NCI-H128 (cell line): Measurements from ENCODE around the gene STK24.

Experiments
- DNase-seq: peaks from one replicate; lab custom pipeline; 2025; ENCODE audit not compliant: unreplicated experiment; lab: John Stamatoyannopoulos, UW

Gene STK24

GRCh38 chr13:98493042-98493712 lies 83.7 kb downstream of the STK24 start:
- no peak for DNase-seq

GRCh38 chr13:98492335-98493041 lies 84.4 kb downstream of the STK24 start:
- DNase-seq: no peak

GRCh38 chr13:98490866-98491265 lies 86.0 kb downstream of the STK24 start:
- no peak for DNase-seq

- DNase-seq: no peak
Measured at GRCh38 chr13:98490195-98490836, 86.6 kb downstream of the STK24 start.

- DNase-seq: no peak
Measured at GRCh38 chr13:98489446-98490194, 87.3 kb downstream of the STK24 start.

GRCh38 chr13:98488736-98489135 lies 88.2 kb downstream of the STK24 start:
- no peak for DNase-seq

GRCh38 chr13:98487522-98487921 lies 89.4 kb downstream of the STK24 start:
- no peak for DNase-seq

GRCh38 chr13:98487016-98487415 lies 89.9 kb downstream of the STK24 start:
- no peak for DNase-seq

- DNase-seq: no peak
Measured at GRCh38 chr13:98486412-98486811, 90.5 kb downstream of the STK24 start.

GRCh38 chr13:98485561-98485960 lies 91.3 kb downstream of the STK24 start:
- no peak for DNase-seq

- DNase-seq: no peak
Measured at GRCh38 chr13:98484289-98485219, 92.4 kb downstream of the STK24 start.

- no peak for DNase-seq
Measured at GRCh38 chr13:98483601-98484288, 93.2 kb downstream of the STK24 start.

GRCh38 chr13:98482476-98483444 lies 94.1 kb downstream of the STK24 start:
- DNase-seq: no peak

- DNase-seq: no peak
Measured at GRCh38 chr13:98480915-98481877, 95.7 kb downstream of the STK24 start.

- DNase-seq: no peak
Measured at GRCh38 chr13:98479496-98480003, 97.4 kb downstream of the STK24 start.

- DNase-seq: no peak
Measured at GRCh38 chr13:98478189-98479129, 98.4 kb downstream of the STK24 start.
